ENCODE data around the gene ZSCAN21. TPM values are rescaled to one million over a fixed set of nuclear protein-coding genes. Genes with fewer than 3 reads are reported as not detected.

The ZSCAN21 gene
- total RNA-seq, 1 donor from 2014 or later, result 17.0 TPM

- H3K27ac Mint-ChIP-seq, result peak overlapping the region; percentile 98
- no peaks in the 10 kb centered on the region for H3K27me3 Mint-ChIP-seq (ENCODE audit: low read depth)
- H3K9me3 Mint-ChIP-seq, result no peaks in the 10 kb centered on the region
- H3K4me1 Mint-ChIP-seq, result peaks cover 15% of the 10 kb centered on the region
- H3K4me3 Mint-ChIP-seq, result peak overlapping the region; percentile 89
- no peak for DNase-seq (ENCODE audit: low spot score in 2 of 2, unreplicated experiment in 2 of 2)
- H3K36me3 Mint-ChIP-seq, result peaks cover 5% of the 10 kb centered on the region
- no peak for TF ChIP-seq CTCF (IDR thresholded peaks at IDR 0.05; ENCODE audit: unreplicated experiment)
Measured at GRCh38 chr7:100048680-100049079, 894 bp upstream of the ZSCAN21 start.

GRCh38 chr7:100051611-100052010 is 2.0 kb downstream of the ZSCAN21 start:
- no peak for DNase-seq (ENCODE audit: low spot score in 2 of 2, unreplicated experiment in 2 of 2)
- Mint-ChIP-seq H3K4me3 (peak overlapping the region; percentile 51), H3K9me3 (no peaks in the 10 kb centered on the region), H3K27ac (peak overlapping the region; percentile 51), H3K4me1 (peaks cover 15% of the 10 kb centered on the region), H3K27me3 (ENCODE audit: low read depth) (no peaks in the 10 kb centered on the region), H3K36me3 (peaks cover 3% of the 10 kb centered on the region)
- no peak for TF ChIP-seq CTCF (IDR thresholded peaks at IDR 0.05; ENCODE audit: unreplicated experiment)

GRCh38 chr7:100053215-100053614 is 3.6 kb downstream of the ZSCAN21 start:
- H3K4me1 Mint-ChIP-seq, result peaks cover 15% of the 10 kb centered on the region
- DNase-seq (ENCODE audit: low spot score in 2 of 2, unreplicated experiment in 2 of 2), result no peak
- H3K27me3 Mint-ChIP-seq (ENCODE audit: low read depth), result no peaks in the 10 kb centered on the region
- no peaks in the 10 kb centered on the region for H3K9me3 Mint-ChIP-seq
- H3K4me3 Mint-ChIP-seq, result no peak overlapping the region
- H3K27ac Mint-ChIP-seq, result no peak overlapping the region
- TF ChIP-seq CTCF (IDR thresholded peaks at IDR 0.05; ENCODE audit: unreplicated experiment), result no peak
- peaks cover 8% of the 10 kb centered on the region for H3K36me3 Mint-ChIP-seq

- no peak for TF ChIP-seq CTCF (IDR thresholded peaks at IDR 0.05; ENCODE audit: unreplicated experiment)
- no peak for DNase-seq (ENCODE audit: low spot score in 2 of 2, unreplicated experiment in 2 of 2)
- peaks cover 35% of the 10 kb centered on the region for H3K36me3 Mint-ChIP-seq
- no peak overlapping the region for H3K27ac Mint-ChIP-seq
- H3K9me3 Mint-ChIP-seq, result peaks cover 3% of the 10 kb centered on the region
- no peak overlapping the region for H3K4me3 Mint-ChIP-seq
- H3K4me1 Mint-ChIP-seq, result no peaks in the 10 kb centered on the region
- no peaks in the 10 kb centered on the region for H3K27me3 Mint-ChIP-seq (ENCODE audit: low read depth)
Measured at GRCh38 chr7:100057006-100057405, 7.4 kb downstream of the ZSCAN21 start.

- peaks cover 46% of the 10 kb centered on the region for H3K36me3 Mint-ChIP-seq
- peaks cover 3% of the 10 kb centered on the region for H3K9me3 Mint-ChIP-seq
- no peak for TF ChIP-seq CTCF (IDR thresholded peaks at IDR 0.05; ENCODE audit: unreplicated experiment)
Measured at GRCh38 chr7:100059251-100059739, 9.7 kb downstream of the ZSCAN21 start.

More at GRCh38 chr7:100059251-100059739, 9.7 kb downstream of the ZSCAN21 start:
- H3K27me3 Mint-ChIP-seq (ENCODE audit: low read depth), result no peaks in the 10 kb centered on the region
- H3K4me3 Mint-ChIP-seq, result no peak overlapping the region
- no peak overlapping the region for H3K27ac Mint-ChIP-seq
- H3K4me1 Mint-ChIP-seq, result no peaks in the 10 kb centered on the region
- no peak for DNase-seq (ENCODE audit: low spot score in 2 of 2, unreplicated experiment in 2 of 2)

Measured in mesothelial cell of epicardium (in vitro differentiated cells).